HepG2 (cell line): ENCODE measurements around the gene ITGA2. TPM values are rescaled to one million over a fixed set of nuclear protein-coding genes. Genes with fewer than 3 reads are reported as not detected.

Source experiments
- DMAP1 ChIP-seq: IDR thresholded peaks from 2 replicates; pipeline ENCODE4 v1.6.1; 2016
- ELF1 ChIP-seq: sonication (generic); formaldehyde crosslinking; IDR thresholded peaks from 2 replicates; pipeline ENCODE4 v1.4.0; 2020; ENCODE audit warnings: missing genetic modification reagents
- ETV5 ChIP-seq: IDR thresholded peaks from 2 replicates; pipeline ENCODE4 v1.6.1; 2018; ENCODE audit warnings: missing biosample characterization, missing genetic modification reagents, inconsistent platforms, borderline replicate concordance
- FOSL2 ChIP-seq: sonication (generic); formaldehyde crosslinking; IDR thresholded peaks from 2 replicates; pipeline ENCODE4 v1.4.0; 2020; ENCODE audit warnings: missing genetic modification reagents
- FOXP4 ChIP-seq: sonication (generic); formaldehyde crosslinking; IDR thresholded peaks from 2 replicates; pipeline ENCODE4 v1.4.0; 2020; ENCODE audit warnings: missing genetic modification reagents
- IRX3 ChIP-seq: sonication (generic); formaldehyde crosslinking; IDR thresholded peaks from 2 replicates; pipeline ENCODE4 v1.8.1; 2023; ENCODE audit warnings: mild to moderate bottlenecking, low read depth, missing genetic modification reagents, borderline replicate concordance
- MYNN ChIP-seq: sonication (generic); formaldehyde crosslinking; IDR thresholded peaks from 2 replicates; pipeline ENCODE4 v1.4.0; 2020; ENCODE audit warnings: mild to moderate bottlenecking, low read depth, missing genetic modification reagents
- NFAT5 ChIP-seq: sonication (generic); formaldehyde crosslinking; IDR thresholded peaks from 2 replicates; pipeline ENCODE4 v1.4.0; 2020; ENCODE audit warnings: missing genetic modification reagents
- RARG ChIP-seq: sonication (generic); formaldehyde crosslinking; IDR thresholded peaks from 2 replicates; pipeline ENCODE4 v1.4.0; 2020; ENCODE audit warnings: low read depth, mild to moderate bottlenecking, missing genetic modification reagents
- SAFB2 ChIP-seq: sonication (generic); formaldehyde crosslinking; IDR thresholded peaks from 2 replicates; pipeline ENCODE4 v1.5.1; 2020; ENCODE audit warnings: missing genetic modification reagents, low read depth, mild to moderate bottlenecking, borderline replicate concordance
- SOX13 ChIP-seq, 3 experiments: fragments of 450-650 bp in 1 of 3; sonication (generic) in 1 of 3; formaldehyde crosslinking in 1 of 3; IDR thresholded peaks in 2 of 3; conservative IDR thresholded peaks in 1 of 3; 2 replicates each; pipeline versions ENCODE4 v1.5.0 to v1.6.1; 2016 to 2020; ENCODE audit warnings: antibody characterized with exemption in 1 of 3, mild to moderate bottlenecking in 1 of 3, missing compliant biosample characterization in 1 of 3, missing genetic modification reagents in 1 of 3, moderate library complexity in 1 of 3
- SSRP1 ChIP-seq: IDR thresholded peaks from 2 replicates; pipeline ENCODE4 v1.6.1; 2016; ENCODE audit warnings: control low read depth
- TCF7 ChIP-seq: sonication (generic); IDR thresholded peaks from 2 replicates; pipeline ENCODE4 v1.6.1; 2016; ENCODE audit warnings: antibody characterized with exemption, low read depth
- ZFY ChIP-seq: sonication (generic); formaldehyde crosslinking; IDR thresholded peaks from 2 replicates; pipeline ENCODE4 v1.4.0; 2020; ENCODE audit warnings: missing genetic modification reagents
- ZNF124 ChIP-seq: sonication (generic); formaldehyde crosslinking; IDR thresholded peaks from 2 replicates; pipeline ENCODE4 v1.4.0; 2020; ENCODE audit warnings: missing genetic modification reagents
- ZNF614 ChIP-seq: IDR thresholded peaks from 2 replicates; pipeline ENCODE4 v1.6.1; 2018; ENCODE audit warnings: missing biosample characterization, missing genetic modification reagents, inconsistent platforms, borderline replicate concordance
- polyA plus RNA-seq, 8 experiments: library from polyadenylated mRNA; depleted of rRNA in 3 of 8; stranded (reverse) in 7 of 8; unstranded in 1 of 8; fragments of >200 nt; fragmentation: Illumina TruSeq in 4 of 8; extraction: Trizol in 4 of 8; gene quantifications; 2 replicates each; pipeline versions ENCODE4 v1.2.1 to v1.2.3, GENCODE V29; 2011 to 2016; ENCODE audit warnings: low read depth in 4 of 8, missing spikeins in 1 of 8, mixed read lengths in 1 of 8; ENCODE audit not compliant: insufficient read depth in 1 of 8
- total RNA-seq, 5 experiments: library from RNA; depleted of rRNA; stranded (reverse); fragments of >200 nt; fragmentation: Illumina TruSeq; extraction: Trizol; gene quantifications; 2 replicates each; pipeline ENCODE4 v1.2.3, GENCODE V29; 2016; ENCODE audit warnings: low read depth in 1 of 5
- TF ChIP-seq, protein P1 (sequence below): sonication (generic); formaldehyde crosslinking; IDR thresholded peaks from 2 replicates; pipeline ENCODE4 v1.8.1; 2022; ENCODE audit warnings: low read depth, mild to moderate bottlenecking, missing genetic modification reagents
- TF ChIP-seq, protein P2 (sequence below): sonication (generic); formaldehyde crosslinking; IDR thresholded peaks from 2 replicates; pipeline ENCODE4 v1.4.0; 2020; ENCODE audit warnings: mild to moderate bottlenecking, missing genetic modification reagents
- TF ChIP-seq, protein P3 (sequence below): sonication (generic); formaldehyde crosslinking; IDR thresholded peaks from 2 replicates; pipeline ENCODE4 v1.4.0; 2020; ENCODE audit warnings: missing genetic modification reagents, mild to moderate bottlenecking, borderline replicate concordance

The ITGA2 gene
- total and polyA plus RNA-seq, 2 of the 13 experiments (the other 11 are each of a cell fraction or from before 2014, with no cell fraction given) = 15.8 to 58.3 TPM

DNA sequence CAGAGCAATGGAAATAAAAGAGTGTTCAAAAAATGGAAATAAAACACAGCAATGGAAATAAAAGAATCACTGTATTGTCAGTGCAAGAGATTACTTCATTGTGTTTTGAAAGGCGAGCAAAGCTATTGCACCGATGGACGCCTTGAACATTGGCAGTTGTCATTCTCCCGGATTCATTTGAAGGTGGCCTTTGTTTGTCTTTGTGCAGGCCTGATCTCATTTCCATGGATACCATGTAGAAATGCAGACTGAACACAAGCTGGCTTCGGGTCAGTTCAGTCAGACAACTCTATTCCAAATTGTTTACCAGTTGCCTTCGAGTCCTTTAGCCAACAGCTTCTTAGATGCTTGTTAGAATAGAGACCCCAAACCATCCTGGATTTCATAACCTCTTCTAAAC is 8.3 kb downstream of the ITGA2 start (continued):
- TF ChIP-seq, protein P1, sequence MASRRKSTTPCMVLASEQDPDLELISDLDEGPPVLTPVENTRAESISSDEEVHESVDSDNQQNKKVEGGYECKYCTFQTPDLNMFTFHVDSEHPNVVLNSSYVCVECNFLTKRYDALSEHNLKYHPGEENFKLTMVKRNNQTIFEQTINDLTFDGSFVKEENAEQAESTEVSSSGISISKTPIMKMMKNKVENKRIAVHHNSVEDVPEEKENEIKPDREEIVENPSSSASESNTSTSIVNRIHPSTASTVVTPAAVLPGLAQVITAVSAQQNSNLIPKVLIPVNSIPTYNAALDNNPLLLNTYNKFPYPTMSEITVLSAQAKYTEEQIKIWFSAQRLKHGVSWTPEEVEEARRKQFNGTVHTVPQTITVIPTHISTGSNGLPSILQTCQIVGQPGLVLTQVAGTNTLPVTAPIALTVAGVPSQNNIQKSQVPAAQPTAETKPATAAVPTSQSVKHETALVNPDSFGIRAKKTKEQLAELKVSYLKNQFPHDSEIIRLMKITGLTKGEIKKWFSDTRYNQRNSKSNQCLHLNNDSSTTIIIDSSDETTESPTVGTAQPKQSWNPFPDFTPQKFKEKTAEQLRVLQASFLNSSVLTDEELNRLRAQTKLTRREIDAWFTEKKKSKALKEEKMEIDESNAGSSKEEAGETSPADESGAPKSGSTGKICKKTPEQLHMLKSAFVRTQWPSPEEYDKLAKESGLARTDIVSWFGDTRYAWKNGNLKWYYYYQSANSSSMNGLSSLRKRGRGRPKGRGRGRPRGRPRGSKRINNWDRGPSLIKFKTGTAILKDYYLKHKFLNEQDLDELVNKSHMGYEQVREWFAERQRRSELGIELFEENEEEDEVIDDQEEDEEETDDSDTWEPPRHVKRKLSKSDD (CRISPR knock-in tag) = no peak
- TF ChIP-seq FOSL2 (CRISPR knock-in tag) = peak; percentile 57
- peak; percentile 70 for TF ChIP-seq SOX13 (IDR thresholded peaks at IDR 0.05)
- TF ChIP-seq SOX13 (CRISPR knock-in tag; conservative IDR thresholded peaks at IDR 0.05 in 1 of 2, IDR thresholded peaks at IDR 0.05 in 1 of 2) = peak in 1 of 2 experiments; percentile 97; a peak in 2 of 4 replicates
- TF ChIP-seq FOXP4 (CRISPR knock-in tag) = peak; percentile 79
- TF ChIP-seq NFAT5 (CRISPR knock-in tag) = no peak
- no peak for TF ChIP-seq SSRP1 (CRISPR knock-in tag)
- no peak for TF ChIP-seq MYNN (CRISPR knock-in tag)
- TF ChIP-seq IRX3 (CRISPR knock-in tag) = no peak
- no peak for TF ChIP-seq ZNF614 (CRISPR knock-in tag)
- no peak for TF ChIP-seq RARG (CRISPR knock-in tag)
- TF ChIP-seq TCF7 = peak; percentile 65
- no peak for TF ChIP-seq ZNF124 (CRISPR knock-in tag)
- no peak for TF ChIP-seq SAFB2 (CRISPR knock-in tag)
- peak; percentile 35; the same call in 1 of the 2 replicates for TF ChIP-seq ETV5
- TF ChIP-seq, protein P2, sequence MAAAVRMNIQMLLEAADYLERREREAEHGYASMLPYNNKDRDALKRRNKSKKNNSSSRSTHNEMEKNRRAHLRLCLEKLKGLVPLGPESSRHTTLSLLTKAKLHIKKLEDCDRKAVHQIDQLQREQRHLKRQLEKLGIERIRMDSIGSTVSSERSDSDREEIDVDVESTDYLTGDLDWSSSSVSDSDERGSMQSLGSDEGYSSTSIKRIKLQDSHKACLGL (CRISPR knock-in tag) = no peak
- no peak for TF ChIP-seq ELF1 (CRISPR knock-in tag)
- TF ChIP-seq DMAP1 (CRISPR knock-in tag) = peak; percentile 45; the same call in 1 of the 2 replicates
- TF ChIP-seq, protein P3, sequence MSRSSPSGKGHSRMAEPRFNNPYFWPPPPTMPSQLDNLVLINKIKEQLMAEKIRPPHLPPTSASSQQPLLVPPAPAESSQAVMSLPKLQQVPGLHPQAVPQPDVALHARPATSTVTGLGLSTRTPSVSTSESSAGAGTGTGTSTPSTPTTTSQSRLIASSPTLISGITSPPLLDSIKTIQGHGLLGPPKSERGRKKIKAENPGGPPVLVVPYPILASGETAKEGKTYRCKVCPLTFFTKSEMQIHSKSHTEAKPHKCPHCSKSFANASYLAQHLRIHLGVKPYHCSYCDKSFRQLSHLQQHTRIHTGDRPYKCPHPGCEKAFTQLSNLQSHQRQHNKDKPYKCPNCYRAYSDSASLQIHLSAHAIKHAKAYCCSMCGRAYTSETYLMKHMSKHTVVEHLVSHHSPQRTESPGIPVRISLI (CRISPR knock-in tag) = peak; percentile 25; the same call in 1 of the 2 replicates
- TF ChIP-seq ZFY (CRISPR knock-in tag) = peak; percentile 32; the same call in 1 of the 2 replicates
